Mucosa of descending colon (tissue), 3 donors: ENCODE measurements around the gene NXPE4. TPM values are rescaled to one million over a fixed set of nuclear protein-coding genes. Genes with fewer than 3 reads are reported as not detected.
A peak's percentile ranks its signal among the peaks of the same experiment; 100 is the strongest.
"Not testable (repeated sequence)": the region's sequence is repeated elsewhere in the genome, so short reads cannot be mapped to it uniquely, and the experiment has no call there.

Experiments used
- ATAC-seq: fragments of 200-7000 bp; cut with Tn5 transposase; one replicate; pipeline ENCODE4 v1.9.1; 2020; ENCODE audit warnings: mild to moderate bottlenecking, moderate library complexity
- DNase-seq, 3 donors: peaks; one replicate each; pipeline ENCODE4 v3.0.0-alpha.2; 2020
- H3K36me3 ChIP-seq: fragments of 200-600 bp; one replicate; pipeline ENCODE4 v1.8.0; 2021; ENCODE audit warnings: low read depth, mild to moderate bottlenecking
- H3K4me1 ChIP-seq: fragments of 200-600 bp; one replicate; pipeline ENCODE4 v1.8.0; 2021; ENCODE audit warnings: low read depth, mild to moderate bottlenecking
- H3K4me3 ChIP-seq: fragments of 200-600 bp; one replicate; pipeline ENCODE4 v1.8.0; 2021; ENCODE audit warnings: mild to moderate bottlenecking
- H3K9me3 ChIP-seq: fragments of 200-600 bp; one replicate; pipeline ENCODE4 v1.8.0; 2021; ENCODE audit warnings: mild to moderate bottlenecking
- intact Hi-C, 2 donors: fragments of 100-400 bp; cut with DNase I in 1 of 2; cut with micrococcal nuclease in 1 of 2; formaldehyde crosslinking; loops; one replicate each; pipeline versions ENCODE4 v1.11.0 to v1.11.1; 2022; cut with DNase I, micrococcal nuclease
- total RNA-seq, 3 donors: library from RNA; stranded (reverse); fragmentation: NEBNext Ultra II Directional in 2 of 3; extraction: Animal tissue kit (Norgen Biotek cat#: 25700) in 2 of 3; gene quantifications; one replicate each; pipeline versions ENCODE4 v1.2.1 to v1.2.4, GENCODE V29; 2021 to 2023
- TF ChIP-seq, protein P1 (sequence below): fragments of 200-600 bp; IDR thresholded peaks from one replicate; pipeline ENCODE4 v1.8.0; 2022; ENCODE audit warnings: antibody characterized with exemption, mild to moderate bottlenecking
- donor health status: DM: no; HTN: no; CAD: no; lungs with moderate emphysema.
- donor health status: DM: no; HTN: no; CAD: no.
- donor health status: DM: no; HTN: yes; CAD: no.

Gene NXPE4
- total RNA-seq, 3 donors from 2014 or later: 64.4 to 283 (median 183) TPM

DNA sequence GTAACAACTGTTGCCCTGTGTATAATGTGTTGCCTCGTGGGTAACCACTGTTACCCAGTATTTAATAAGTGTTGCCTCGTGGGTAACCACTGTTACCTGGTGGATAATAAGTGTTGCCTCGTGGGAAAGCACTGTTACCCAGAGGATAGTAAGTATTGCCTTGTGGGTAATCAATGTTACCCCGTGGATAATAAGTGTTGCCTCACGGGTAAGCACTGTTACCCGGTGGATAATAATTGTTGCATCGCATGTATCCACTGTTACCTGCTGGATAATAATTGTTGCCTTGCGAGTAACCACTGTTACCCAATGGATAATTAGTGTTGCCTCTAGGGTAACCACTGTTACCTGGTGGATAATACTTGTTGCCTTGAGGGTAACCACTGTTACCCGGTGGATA lies 17.1 kb upstream of the NXPE4 start:
- Histone ChIP-seq H3K9me3 (peaks cover 13% of the 10 kb centered on the region), H3K36me3 (no peaks in the 10 kb centered on the region), H3K4me1 (no peaks in the 10 kb centered on the region), H3K4me3 (no peak overlapping the region)
- ATAC-seq (no peak), DNase-seq (no peak)
- intact Hi-C loops: no loop called here
- TF ChIP-seq, protein P1, sequence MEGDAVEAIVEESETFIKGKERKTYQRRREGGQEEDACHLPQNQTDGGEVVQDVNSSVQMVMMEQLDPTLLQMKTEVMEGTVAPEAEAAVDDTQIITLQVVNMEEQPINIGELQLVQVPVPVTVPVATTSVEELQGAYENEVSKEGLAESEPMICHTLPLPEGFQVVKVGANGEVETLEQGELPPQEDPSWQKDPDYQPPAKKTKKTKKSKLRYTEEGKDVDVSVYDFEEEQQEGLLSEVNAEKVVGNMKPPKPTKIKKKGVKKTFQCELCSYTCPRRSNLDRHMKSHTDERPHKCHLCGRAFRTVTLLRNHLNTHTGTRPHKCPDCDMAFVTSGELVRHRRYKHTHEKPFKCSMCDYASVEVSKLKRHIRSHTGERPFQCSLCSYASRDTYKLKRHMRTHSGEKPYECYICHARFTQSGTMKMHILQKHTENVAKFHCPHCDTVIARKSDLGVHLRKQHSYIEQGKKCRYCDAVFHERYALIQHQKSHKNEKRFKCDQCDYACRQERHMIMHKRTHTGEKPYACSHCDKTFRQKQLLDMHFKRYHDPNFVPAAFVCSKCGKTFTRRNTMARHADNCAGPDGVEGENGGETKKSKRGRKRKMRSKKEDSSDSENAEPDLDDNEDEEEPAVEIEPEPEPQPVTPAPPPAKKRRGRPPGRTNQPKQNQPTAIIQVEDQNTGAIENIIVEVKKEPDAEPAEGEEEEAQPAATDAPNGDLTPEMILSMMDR: no peak

GRCh38 chr11:114612199-114612598 lies 16.6 kb upstream of the NXPE4 start:
- peaks cover 15% of the 10 kb centered on the region for H3K9me3 ChIP-seq
- H3K36me3 ChIP-seq, ATAC-seq, H3K4me3 ChIP-seq, intact Hi-C loops, H3K4me1 ChIP-seq: not testable (repeated sequence)
- peak in 1 of 3 donors; percentile 1 for DNase-seq

- no peaks in the 10 kb centered on the region for H3K36me3 ChIP-seq
- H3K4me3 ChIP-seq: no peak overlapping the region
- TF ChIP-seq, protein P1: no peak
- DNase-seq (peak in 1 of 3 donors; percentile 1), ATAC-seq (peak; percentile 19)
- peaks cover 15% of the 10 kb centered on the region for H3K9me3 ChIP-seq
- no peaks in the 10 kb centered on the region for H3K4me1 ChIP-seq
- intact Hi-C loops: no loop called here
Measured at GRCh38 chr11:114610984-114611944, 15.7 kb upstream of the NXPE4 start.

DNA sequence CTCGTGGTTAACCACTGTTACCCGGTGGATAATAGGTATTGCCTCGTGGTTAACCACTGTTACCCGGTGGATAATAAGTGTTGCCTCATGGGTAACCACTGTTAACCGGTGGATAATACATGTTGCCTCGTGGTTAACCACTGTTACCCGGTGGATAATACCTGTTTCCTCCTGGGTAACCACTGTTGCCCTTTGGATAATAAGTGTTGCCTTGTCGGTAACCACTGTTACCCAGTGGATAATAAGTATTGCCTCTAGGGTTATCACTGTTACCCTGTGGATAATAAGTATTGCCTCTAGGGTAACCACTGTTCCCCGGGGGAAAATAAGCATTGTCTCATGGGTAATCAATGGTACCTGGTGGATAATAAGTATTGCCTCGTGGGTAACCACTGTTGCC lies 15.0 kb upstream of the NXPE4 start:
- Histone ChIP-seq H3K4me3 (no peak overlapping the region), H3K36me3 (no peaks in the 10 kb centered on the region), H3K4me1 (no peaks in the 10 kb centered on the region), H3K9me3 (peaks cover 15% of the 10 kb centered on the region)
- intact Hi-C loops: no loop called here
- TF ChIP-seq, protein P1: no peak
- ATAC-seq: no peak
- no peak for DNase-seq

DNA sequence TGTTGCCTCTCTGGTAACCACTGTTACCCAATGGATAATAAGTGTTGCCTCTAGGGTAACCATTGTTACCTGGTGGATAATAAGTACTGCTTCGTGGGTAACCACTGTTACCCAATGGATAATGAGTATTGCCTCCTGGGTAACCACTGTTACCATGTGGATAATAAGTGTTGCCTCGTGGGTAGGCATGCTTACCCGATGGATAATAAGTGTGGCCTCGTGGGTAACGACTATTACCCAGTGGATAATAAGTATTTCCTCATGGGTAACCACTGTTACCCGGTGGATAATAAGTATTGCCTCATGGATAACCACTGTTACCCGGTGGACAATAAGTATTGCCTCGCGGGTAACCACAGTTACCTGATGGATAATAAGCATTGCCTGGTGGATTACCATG lies 13.8 kb upstream of the NXPE4 start:
- intact Hi-C loops: no loop called here
- TF ChIP-seq, protein P1: no peak
- H3K4me3 ChIP-seq: no peak overlapping the region
- no peak for ATAC-seq
- H3K4me1 ChIP-seq: no peaks in the 10 kb centered on the region
- peaks cover 15% of the 10 kb centered on the region for H3K9me3 ChIP-seq
- H3K36me3 ChIP-seq: no peaks in the 10 kb centered on the region
- no peak for DNase-seq

DNA sequence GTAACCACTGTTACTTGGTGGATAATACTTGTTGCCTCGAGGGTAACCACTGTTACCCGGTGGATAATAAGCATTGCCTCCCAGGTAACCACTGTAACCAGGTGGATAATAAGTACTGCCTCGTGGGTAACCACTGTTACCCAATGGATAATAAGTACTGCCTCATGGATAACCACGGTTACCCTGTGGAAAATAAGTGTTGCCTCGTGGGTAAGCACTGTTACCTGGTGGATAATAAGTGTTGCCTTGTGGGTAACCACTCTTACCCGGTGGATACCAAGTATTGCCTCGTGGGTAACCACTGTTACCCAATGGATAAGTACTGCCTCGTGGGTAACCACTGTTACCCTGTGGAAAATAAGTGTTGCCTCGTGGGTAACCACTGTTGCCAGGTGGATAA lies 13.0 kb upstream of the NXPE4 start:
- ATAC-seq, H3K4me1 ChIP-seq, H3K4me3 ChIP-seq, H3K36me3 ChIP-seq, intact Hi-C loops: not testable (repeated sequence)
- H3K9me3 ChIP-seq: peaks cover 15% of the 10 kb centered on the region
- peak in 1 of 3 donors; percentile 1 for DNase-seq
